Kidney capillary endothelial cell (primary cell): ENCODE results near the gene IQGAP3.

Experiments
- DNase-seq: peaks from one replicate; pipeline ENCODE4 v3.0.0-alpha.2; 2018; ENCODE audit warnings: low spot score

IQGAP3 gene

GRCh38 chr1:156543066-156543465, 29.3 kb downstream of the IQGAP3 start:
- no peak for DNase-seq

GRCh38 chr1:156540955-156541354, 31.4 kb downstream of the IQGAP3 start:
- DNase-seq: no peak

GRCh38 chr1:156539818-156540355, 32.5 kb downstream of the IQGAP3 start:
- no peak for DNase-seq

- DNase-seq: no peak
Observed at GRCh38 chr1:156538711-156539440, 33.5 kb downstream of the IQGAP3 start.

- DNase-seq: no peak
Observed at GRCh38 chr1:156537027-156537426, 35.3 kb downstream of the IQGAP3 start.

GRCh38 chr1:156534424-156535060, 37.8 kb downstream of the IQGAP3 start:
- no peak for DNase-seq

GRCh38 chr1:156533568-156534220, 38.7 kb downstream of the IQGAP3 start:
- no peak for DNase-seq

GRCh38 chr1:156532374-156532773, 40.0 kb downstream of the IQGAP3 start:
- no peak for DNase-seq

- no peak for DNase-seq
Observed at GRCh38 chr1:156530006-156530405, 42.4 kb downstream of the IQGAP3 start.

- no peak for DNase-seq
Observed at GRCh38 chr1:156528875-156529425, 43.4 kb downstream of the IQGAP3 start.

GRCh38 chr1:156528231-156528630, 44.1 kb downstream of the IQGAP3 start:
- DNase-seq: no peak

- DNase-seq: no peak
Observed at GRCh38 chr1:156527584-156527983, 44.8 kb downstream of the IQGAP3 start.

- no peak for DNase-seq
Observed at GRCh38 chr1:156525856-156526489, 46.4 kb downstream of the IQGAP3 start.

- DNase-seq: no peak
Observed at GRCh38 chr1:156525071-156525501, 47.3 kb downstream of the IQGAP3 start.

- no peak for DNase-seq
Observed at GRCh38 chr1:156524481-156524869, 47.9 kb downstream of the IQGAP3 start.

GRCh38 chr1:156523801-156524480, 48.4 kb downstream of the IQGAP3 start:
- no peak for DNase-seq

- no peak for DNase-seq
Observed at GRCh38 chr1:156522443-156522970, 49.9 kb downstream of the IQGAP3 start.

- no peak for DNase-seq
Observed at GRCh38 chr1:156517748-156518147, 54.6 kb downstream of the IQGAP3 start.

- DNase-seq: no peak
Observed at GRCh38 chr1:156516821-156517220, 55.5 kb downstream of the IQGAP3 start.

GRCh38 chr1:156515956-156516355, 56.4 kb downstream of the IQGAP3 start:
- no peak for DNase-seq

- no peak for DNase-seq
Observed at GRCh38 chr1:156513185-156513584, 59.2 kb downstream of the IQGAP3 start.
